Measurements from ENCODE around the gene VAMP1.
"Not testable (repeated sequence)": the region's sequence is repeated elsewhere in the genome, so short reads cannot be mapped to it uniquely, and the experiment has no call there.

The VAMP1 gene, protein sequence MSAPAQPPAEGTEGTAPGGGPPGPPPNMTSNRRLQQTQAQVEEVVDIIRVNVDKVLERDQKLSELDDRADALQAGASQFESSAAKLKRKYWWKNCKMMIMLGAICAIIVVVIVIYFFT

DNA sequence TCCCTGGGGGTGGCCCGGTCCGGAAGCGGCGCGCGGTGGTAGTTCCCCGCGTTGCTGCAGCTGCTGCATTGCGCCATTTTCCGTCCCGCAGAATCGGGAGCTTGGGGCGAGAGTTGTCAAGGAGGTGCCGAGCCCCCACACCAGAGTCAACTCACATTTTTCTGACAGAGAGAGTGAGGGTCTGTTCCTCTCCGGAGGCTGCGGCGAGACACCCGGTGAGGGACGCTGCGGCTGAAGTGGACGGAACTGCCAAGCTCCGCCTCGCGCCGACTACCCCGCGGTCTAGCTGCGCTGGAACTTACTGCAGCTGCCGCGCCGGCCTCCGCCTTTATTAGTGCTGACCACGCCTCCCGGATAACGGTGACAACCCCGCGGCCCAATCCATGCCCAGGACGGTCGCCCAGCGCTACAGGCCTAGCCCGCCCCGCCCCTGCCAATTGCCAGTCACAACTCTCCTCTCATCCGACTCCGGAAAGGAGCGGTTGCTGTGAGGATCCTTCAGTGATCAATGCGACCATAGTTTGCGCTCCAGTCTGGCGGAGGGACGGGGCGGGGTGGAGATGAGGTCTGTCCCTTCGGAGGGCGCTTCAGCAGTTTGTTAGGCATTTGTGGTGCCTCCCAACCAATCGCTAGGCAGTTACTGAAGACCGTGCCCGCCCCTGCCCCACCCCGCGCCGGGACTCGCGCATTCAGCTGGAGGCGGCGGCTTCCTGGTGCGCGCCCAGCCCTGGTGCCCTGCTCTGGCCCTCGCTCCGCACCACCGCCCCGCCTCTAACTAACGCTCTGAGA lies at the start of gene VAMP1:
Gene VAMP1 (minus strand): TSS at position 303 of the 789 bp plus-strand sequence. CDS start 146 bp downstream, at position 157.
- peak; percentile 91 to 100 (median 99) for DNase-seq

DNA sequence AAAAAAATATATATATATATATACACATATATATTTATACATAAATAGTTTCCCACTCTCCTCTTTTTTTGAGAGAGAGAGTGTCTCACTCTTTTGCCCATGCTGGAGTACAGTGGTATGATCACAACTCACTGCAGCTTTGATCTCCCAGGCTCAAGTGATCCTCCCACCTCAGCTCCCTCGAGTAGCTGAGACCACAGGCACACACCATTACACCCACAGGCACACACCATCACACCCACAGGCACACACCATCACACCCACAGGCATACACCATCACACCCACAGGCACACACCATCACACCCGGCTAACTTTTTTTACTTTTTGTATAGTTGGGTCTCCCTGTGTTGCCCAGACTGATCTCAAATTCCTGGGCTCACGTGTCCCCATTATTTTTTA lies 49.7 kb upstream of the VAMP1 start:
- no peak for DNase-seq

DNA sequence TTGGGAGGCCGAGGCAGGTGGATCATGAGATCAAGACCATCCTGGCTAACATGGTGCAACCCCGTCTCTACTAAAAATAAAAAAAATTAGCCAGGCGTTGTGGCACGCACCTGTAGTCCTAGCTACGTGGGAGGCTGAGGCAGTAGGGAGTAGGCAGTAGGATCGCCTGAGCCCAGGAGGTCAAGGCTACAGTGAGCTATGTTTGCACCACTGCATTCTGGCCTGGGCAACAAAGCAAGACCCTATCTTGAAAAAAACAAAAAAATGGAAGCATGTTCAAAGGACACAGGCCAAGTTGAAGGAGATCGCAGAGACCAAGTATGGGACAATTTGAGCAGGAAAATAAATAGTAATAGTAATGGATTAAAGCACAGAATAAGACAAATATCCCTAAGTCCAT lies 37.6 kb upstream of the VAMP1 start:
- no peak for DNase-seq

DNA sequence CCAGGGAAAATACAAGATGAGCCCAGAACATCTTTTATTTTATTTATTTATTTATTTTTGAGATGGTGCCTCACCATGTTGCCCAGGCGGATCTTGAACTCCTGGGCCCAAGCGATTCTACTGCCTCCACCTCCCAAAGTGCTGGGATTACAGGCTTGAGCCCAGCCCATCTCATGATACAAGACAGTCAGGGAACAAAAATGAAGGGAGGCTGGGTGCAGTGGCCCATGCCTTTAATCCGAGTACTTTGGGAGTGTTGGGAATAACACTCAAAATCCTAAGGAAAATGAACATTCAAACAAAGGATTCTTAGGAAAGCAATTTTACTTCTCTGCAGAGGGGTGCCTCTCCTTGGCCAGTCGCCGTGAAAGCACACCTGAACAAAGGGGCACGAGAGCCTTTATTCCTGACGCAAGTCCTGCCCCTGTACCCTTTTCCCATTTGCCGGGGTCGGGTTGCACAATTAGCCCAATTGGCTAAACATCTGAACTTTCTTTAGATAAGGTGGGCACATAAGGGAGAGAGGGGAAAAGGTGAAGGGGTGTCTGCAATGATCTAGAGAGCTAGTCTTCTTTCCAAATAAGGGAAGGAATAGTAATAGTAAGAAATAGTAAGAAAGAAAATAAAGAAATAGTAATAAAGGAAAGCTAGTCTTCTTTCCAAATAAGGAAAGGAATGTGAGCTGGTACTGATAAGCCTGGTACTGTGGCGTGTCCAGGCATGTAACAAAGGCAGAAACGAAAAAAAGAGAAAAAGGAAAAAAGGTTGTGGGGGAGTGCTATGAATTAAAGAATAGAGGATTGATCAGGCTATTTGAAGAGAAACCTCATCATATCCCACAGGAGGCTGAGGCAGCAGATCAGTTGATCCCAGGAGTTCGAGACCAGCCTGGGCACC lies 36.9 kb upstream of the VAMP1 start:
- no peak for DNase-seq

DNA sequence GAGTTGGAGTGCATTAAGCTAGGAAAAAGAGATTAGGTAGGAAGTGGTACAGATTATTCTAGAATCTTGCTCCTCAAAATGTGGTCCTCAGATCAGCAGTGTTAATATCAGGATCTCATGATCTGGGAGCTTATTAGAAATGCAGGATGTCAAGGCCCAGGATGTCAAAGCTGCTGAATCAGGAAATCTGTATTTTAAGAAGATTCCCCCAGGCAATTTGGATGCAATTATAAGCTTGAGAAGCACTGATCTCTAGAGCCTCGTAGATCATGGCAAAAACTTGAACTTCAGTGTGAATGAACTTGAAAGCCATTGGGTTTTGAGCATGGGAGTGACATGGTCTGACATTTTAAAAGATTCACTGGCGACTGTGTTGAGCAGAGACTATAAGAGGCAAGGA lies 30.0 kb upstream of the VAMP1 start:
- no peak for DNase-seq

DNA sequence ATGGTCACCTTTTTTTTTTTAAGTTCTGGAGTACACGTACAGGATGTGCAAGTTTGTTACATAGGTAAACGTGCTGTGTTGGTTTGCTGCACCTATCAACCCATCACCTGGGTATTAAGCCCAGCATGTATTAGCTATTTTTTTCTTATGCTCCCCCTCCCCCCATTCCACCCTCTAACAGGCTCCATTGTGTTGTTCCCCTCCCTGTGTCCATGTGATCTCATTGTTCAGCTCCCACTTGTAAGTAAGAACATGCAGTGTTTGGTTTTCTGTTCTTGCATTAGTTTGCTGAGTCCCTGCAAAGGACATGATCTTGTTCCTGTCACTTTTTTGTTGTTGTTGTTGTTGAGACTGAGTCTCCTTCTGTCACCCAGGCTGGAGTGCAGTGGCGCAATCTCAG lies 26.8 kb upstream of the VAMP1 start:
- DNase-seq: peak in 23 of 56 donors; percentile 1 to 36 (median 15)

DNA sequence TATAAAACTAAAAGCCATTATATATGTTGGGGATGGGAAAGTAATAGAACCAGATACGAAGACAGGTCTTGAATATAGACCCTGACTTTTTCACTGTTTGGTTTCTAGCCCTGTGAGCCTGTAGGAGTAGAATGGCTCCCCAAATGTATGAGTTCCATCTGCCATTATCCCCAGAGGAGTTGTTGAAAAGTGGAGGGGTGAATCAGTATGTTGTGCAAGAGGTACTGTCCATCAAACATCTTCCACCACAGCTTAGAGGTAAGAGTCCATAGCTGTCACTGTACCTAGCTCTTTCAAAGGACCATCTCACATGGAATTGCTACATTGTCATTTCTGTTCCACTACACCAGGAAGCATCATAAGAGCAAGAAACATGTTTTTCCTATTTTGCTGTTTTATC lies 24.5 kb upstream of the VAMP1 start:
- no peak for DNase-seq

DNA sequence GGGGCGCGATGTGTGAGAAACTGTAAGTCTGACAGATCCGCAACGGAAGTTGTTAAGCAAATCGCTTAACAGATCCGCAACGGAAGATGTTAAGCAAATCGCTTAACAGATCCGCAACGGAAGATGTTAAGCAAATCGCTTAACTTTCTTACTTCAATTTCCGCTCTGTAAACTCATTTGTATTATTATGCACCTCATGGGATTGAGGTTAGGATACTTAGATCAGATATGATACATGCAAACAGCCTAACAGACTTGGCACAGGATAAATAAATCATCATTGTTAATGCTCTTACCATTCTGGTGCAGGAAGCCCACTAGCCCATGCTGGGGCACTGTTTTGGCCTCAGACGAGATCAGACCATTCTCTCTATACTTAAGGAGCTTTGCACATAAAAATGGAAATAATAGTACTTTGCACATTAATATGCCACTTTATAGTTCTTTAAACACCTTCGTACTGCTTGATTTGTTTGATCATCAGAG lies 23.8 kb upstream of the VAMP1 start:
- no peak for DNase-seq

DNA sequence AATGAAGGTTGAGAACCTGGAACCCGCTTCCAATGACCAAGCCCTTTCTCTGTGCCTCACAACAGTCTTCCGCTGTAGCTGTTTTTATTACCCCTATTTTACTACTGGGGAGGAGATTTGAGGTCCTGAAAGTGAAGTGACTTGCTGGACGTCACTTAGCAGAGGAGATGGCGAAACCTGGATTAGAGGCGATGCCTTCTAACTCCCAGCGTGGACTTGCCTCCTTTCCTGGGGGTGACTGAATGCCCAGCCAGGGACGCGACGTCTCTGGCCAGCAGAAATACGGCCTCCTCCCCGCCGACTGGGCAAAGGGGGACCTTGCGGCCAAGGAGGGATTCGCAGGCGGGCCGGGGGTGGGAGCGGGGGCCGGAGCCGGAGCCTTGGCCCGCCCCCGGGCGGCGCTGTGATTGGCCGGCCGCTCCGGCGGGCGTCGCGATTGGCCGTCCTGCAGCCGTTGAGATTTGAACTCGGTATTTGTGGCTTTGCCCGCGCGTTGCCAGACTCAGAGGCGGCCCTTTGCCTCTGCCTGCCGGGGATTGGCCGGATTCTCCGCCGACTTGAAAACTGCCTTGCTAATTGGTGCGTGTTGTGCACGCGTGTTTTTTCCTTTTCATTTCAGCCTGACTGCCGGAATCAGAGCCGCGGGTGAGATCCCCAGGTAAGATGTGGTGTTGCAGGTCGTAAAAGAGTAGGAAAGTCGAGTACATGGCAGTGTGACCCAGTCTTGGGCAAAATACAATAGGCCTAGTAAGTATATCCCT lies 23.2 kb upstream of the VAMP1 start, which contains the start of gene NCAPD2:
Gene NCAPD2 (plus strand): TSS at position 606 of the 761 bp plus-strand sequence. CDS start 997 bp downstream, outside the sequence.
- DNase-seq: peak; percentile 64 to 98 (median 94)

DNA sequence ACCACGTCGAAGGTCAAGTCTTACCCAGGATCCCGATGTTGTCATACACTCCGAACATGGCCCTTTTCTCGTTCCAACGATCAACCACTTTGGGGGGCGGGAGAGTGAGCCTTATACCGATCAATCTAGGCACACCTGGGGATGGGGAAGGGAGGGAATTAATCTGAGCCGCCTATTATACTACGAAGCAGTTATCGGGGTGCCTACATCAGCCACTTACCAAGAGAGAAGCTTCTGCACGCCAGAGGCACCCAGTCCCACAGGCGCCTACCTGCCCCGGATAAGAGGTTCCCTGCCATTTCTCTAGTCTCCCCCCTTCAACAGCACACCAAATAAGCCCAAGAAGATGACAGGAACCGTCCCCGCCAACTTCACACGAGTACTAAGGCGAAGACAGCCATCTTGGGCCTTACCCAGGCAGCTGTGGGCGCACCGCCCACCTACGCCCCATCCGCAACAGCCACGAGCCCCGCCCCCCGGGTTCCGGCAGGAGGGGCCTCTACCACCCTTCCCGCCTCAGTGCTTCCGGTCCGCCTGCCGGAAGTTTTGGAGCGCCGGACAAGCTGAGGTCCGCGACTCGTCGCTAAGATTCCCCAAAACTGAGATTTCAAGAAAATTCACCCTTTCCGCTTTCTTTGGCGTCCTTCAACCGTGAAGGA lies 22.5 kb upstream of the VAMP1 start, which contains the start of gene MRPL51:
Gene MRPL51 (minus strand): TSS at position 425 of the 659 bp plus-strand sequence. CDS start 126 bp downstream, at position 299.
- peak; percentile 12 to 99 (median 92) for DNase-seq

DNA sequence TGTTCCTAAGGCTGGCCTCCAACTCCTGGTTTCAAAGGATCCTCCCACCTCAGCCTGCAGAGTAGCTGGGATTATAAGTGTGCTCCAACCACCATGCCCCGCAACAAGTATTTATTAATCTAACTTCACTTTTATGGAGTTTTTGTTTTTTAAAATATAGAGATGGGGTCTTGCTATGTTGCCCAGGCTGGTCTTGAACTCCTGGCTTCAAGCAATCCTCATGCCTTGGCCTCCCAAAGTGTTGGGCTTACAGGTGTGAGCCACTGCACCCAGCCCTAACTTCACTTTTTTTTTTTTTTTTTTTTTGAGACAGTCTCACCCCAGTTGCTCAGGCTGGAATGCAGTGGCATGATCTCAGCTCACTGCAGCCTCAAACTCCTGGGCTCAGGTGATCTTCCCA lies 20.2 kb upstream of the VAMP1 start:
- DNase-seq: not testable (repeated sequence)

DNA sequence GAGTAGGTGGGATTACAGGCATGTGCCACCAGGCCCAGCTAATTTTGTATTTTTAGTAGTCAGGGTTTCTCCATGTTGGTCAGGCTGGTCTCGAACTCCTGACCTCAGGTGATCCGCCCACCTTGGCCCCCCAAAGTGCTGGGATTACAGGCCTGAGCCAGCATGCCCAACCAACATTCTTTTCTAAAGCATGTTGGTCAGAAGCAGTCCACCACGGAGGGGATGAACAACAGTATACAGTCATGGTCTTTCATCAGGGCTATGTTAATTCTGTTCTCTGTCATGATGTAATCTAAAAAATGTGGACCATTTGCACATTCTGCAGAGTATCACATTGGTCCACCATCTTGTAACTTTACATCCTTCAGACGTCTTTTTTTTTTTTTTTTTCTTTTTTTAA lies 19.0 kb upstream of the VAMP1 start:
- no peak for DNase-seq

DNA sequence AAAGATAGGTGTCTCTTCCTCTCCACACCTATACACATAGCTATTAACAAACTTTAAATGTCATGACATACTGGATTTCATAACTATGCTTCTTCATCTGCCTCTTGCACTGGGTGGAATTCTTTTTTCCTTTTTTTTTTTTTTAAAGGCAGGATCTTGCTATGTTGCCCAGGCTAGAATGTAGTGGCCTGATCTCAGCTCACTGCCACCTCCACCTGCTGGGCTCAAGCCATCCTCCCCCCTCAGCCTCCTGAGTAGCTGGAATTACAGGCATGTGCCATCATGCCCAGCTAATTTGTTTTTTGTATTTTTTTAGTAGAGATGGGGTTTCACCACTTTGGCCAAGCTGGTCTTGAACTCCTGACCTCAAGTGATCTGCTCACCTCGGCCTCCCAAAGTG lies 17.8 kb upstream of the VAMP1 start:
- no peak for DNase-seq

DNA sequence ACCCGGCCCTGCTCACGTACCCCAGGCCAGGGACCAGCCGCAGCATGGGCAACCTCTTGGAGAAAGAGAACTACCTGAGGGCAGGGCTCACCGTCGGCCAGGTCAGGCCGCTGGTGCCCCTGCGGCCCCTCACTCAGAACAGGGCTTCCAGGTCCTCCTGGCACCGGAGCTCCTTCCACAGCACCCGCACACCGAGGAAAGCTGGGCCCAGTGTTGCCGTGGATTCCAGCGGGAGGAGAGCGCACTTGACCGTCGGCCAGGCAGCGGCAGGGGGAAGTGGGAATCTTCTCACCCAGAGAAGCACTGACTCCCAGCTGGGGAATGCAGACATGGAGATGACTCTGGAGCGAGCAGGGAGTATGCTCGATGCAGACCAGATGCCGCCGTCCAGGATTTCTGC lies 7.9 kb upstream of the VAMP1 start:
- no peak for DNase-seq

DNA sequence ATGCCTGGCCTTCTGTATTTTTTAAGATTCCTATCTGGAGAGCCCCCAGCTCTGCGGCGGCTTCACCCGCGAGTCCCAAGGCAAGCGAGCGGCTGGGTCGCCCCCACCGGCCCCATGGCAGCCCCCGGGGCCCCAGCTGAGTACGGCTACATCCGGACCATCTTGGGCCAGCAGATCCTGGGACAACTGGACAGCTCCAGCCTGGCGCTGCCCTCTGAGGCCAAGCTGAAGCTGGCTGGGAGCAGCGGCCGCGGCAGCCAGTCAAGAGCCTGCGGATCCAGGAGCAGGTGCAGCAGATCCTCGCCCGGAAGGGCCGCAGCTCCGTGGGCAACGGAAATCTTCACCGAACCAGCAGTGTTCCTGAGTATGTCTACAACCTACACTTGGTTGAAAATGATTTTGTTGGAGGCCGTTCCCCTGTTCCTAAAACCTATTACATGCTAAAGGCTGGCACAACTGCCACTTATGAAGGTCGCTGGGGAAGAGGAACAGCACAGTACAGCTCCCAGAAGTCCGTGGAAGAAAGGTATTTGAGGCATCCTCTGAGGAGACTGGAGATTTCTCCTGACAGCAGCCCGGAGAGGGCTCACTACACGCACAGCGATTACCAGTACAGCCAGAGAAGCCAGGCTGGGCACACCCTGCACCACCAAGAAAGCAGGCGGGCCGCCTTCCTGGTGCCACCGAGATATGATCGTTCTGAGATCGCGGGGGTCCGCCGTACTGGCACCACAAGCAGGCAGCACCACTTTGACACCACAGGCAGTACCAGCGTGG lies 7.3 kb upstream of the VAMP1 start:
- DNase-seq: not testable (repeated sequence)

DNA sequence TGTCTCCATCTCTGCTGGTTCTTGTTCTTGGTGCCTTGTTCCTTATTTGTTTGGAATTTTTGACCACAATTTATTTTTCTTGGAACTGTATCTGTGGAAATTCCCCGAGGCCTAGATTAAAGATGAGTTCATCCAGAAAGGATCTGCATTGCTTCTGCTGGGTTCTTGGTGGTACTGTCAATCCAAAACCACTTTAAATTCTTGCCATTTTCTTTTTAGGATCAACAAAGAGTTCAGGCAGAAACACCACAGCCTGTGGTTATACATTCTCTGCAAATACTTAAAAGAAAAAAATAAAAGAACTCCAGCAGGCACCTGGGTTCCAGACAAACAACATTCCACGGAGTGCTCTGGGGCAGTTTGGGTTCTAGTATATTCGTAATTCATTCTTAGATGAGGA lies 6.0 kb upstream of the VAMP1 start:
- no peak for DNase-seq

DNA sequence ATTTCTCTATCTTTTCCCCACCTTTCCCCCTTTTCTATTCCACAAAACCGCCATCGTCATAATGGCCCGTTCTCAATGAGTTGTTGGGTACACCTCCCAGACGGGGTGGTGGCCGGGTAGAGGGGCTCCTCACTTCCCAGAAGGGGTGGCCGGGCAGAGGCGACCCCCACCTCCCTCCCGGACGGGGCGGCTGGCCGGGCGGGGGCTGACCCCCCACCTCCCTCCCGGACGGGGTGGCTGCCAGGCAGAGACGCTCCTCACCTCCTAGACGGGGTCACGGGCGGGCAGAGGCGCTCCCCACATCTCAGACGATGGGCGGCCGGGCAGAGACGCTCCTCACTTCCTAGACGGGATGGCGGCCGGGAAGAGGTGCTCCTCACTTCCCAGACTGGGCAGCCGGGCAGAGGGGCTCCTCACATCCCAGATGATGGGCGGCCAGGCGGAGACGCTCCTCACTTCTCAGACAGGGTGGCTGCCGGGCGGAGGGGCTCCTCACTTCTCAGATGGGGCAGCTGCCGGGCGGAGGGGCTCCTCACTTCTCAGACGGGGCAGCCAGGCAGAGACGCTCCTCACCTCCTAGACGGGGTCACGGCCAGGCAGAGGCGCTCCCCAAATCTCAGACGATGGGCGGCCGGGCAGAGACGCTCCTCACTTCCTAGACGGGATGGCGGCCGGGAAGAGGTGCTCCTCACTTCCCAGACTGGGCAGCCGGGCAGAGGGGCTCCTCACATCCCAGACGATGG lies 4.9 kb upstream of the VAMP1 start:
- DNase-seq: not testable (repeated sequence)

DNA sequence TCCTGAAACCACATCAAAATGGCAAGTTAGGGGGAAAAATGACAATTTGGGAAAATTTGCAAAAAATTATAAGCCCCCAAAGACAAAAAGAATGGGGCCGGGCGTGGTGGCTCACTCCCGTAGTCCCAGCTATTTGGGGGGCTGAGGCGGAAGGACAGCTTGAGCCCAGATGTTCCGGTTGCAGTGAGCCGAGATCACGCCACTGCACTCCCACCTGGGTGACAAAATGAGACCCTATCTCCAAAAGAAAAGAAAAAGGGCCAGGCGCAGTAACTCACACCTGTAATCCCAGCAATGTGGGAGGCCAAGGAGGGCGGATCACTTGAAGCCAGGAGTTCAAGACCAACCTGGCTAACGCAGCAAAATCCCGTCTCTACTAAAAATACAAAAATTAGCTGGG lies 2.0 kb upstream of the VAMP1 start:
- DNase-seq: no peak

DNA sequence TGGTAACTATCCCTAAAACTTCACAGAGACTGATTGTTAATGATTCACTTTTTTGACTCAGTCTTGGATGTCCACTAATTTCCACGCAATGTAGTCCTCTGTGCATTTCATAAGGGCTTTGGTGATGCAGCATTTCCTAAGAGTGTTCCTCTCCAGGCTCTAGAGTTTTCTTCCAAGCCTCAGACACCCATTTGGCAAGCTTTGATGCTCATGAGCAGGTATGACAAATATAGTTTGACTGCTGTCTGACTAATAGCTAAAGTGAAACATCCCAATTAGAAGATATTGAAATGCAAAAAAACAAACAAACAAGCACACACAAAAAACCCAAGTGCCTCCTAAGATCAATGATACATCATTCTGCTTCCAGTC lies 1.5 kb upstream of the VAMP1 start:
- DNase-seq: no peak
